Posterior cingulate gyrus (tissue), 11 donors: ENCODE measurements around the gene ARHGAP4.

Experiments
- DNase-seq, 10 donors: peaks; one replicate each; pipeline versions ENCODE4 v3.0.0 to v3.0.0-alpha.2; 2020 to 2021; ENCODE audit warnings: mixed read lengths in 3 of 10
- intact Hi-C: fragments of 100-400 bp; cut with DNase I; formaldehyde crosslinking; loops from one replicate; pipeline ENCODE4 v1.15.1; 2023

Gene ARHGAP4

DNA sequence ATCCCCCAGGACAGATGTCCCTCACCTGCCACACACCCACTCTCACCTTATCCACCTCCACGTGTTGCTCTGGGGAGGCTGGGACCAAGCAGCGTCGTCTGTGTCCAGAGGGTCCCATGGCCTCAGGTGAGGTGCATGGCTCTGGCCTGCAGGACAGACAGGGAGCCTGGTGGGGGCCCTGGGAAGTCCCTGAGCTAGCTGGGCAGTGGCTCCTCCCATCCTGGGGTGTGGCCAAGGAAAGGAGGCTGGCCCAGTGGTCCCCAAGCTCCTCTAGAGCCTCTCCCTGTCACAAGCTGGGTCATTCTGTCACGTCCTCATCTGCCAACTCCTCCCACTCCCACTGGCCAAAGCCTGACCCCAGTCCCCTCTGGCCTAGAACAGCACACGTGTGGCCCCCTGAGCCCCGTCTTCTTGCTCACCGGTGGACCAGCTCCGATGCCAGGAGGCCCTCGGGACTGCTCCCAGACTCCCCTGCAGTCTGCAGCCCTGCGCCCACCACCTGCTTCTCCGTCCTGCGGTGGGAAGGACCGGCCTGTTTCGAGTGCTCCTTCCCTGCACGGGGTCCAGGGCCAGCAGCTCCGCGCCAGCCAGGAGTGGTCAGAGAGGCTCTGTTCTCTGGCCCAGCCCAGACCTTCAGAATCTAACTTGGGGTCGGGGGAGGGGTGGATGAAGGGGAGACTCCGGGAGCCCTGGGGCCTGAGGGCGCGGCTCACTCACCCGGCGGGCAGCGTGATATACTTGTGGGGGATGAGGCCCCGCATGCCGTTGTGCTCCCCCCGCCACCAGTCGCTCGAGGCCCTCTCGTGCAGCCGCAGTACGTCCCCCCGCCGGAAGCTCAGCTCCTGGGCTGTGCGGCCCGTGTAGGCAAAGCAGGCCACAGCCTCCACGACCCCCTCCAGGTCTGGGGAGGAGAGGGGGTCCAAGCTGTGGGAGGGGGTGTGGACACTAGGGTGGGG, 16.8 kb downstream of the ARHGAP4 start:
- intact Hi-C loops = no loop called here
- DNase-seq = peak in 1 of 10 donors; percentile 16

DNA sequence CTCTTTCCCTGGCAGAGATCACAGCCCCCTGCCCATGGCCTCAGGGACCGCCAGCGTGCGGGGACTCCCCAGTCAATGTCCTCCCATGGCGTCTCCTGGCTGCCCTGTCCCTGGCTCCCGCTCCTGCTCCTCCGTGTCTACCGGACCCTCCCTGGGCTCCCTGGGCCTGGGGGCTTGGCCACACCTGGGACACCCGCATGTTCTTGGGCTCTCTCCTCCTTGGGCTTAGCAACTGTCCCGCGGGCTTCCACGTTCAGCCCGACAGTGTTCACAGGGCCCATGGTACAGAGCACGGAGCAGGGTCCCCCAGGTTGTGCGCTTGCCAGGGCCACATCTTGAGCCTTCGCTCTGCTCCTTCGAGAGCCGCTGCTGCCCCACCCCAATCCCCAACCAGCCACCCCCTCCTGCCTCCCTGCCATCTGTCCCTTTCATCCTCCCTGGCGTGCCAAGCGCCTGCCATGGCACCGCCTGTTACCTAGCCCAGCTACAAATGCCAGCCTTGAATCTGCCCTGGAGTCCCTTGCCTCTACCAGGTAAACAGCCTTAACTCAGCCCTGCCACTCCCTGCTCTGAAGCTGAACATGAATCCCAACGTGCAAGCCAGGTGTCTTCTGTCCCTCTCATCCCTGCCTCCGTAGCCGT, 17.7 kb downstream of the ARHGAP4 start:
- peak in 2 of 10 donors; percentile 9 to 61 for DNase-seq
- intact Hi-C loops = no loop called here

DNA sequence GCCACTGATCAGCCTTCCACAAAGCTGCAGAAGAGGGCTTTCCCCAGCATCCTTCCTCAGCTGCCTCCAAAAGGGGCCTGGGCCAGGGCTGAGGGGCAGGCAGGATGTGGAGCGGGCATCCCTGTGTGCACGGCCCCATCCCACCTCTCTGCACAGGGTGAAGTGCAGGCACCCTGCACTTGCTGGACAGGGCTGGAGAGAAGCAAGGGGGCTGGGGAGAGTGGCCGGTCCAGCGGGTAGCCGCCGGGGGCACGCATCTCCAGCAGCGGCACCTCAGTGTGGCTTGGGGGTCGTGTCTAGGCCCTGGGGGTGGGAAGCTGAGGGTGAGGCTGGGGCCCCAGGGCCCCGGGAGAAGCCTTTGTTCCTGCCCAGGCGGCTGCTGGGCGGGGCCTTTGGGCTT, 18.6 kb downstream of the ARHGAP4 start:
- peak in 1 of 10 donors; percentile 72 for DNase-seq

DNA sequence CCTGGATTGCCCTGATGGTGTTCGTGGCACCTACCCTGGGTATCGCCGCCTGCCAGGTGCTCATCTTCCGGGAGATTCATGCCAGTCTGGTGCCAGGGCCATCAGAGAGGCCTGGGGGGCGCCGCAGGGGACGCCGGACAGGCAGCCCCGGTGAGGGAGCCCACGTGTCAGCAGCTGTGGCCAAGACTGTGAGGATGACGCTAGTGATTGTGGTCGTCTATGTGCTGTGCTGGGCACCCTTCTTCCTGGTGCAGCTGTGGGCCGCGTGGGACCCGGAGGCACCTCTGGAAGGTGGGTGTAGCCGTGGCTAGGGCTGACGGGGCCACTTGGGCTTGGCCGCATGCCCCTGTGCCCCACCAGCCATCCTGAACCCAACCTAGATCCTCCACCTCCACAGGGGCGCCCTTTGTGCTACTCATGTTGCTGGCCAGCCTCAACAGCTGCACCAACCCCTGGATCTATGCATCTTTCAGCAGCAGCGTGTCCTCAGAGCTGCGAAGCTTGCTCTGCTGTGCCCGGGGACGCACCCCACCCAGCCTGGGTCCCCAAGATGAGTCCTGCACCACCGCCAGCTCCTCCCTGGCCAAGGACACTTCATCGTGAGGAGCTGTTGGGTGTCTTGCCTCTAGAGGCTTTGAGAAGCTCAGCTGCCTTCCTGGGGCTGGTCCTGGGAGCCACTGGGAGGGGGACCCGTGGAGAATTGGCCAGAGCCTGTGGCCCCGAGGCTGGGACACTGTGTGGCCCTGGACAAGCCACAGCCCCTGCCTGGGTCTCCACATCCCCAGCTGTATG, 19.7 kb downstream of the ARHGAP4 start:
- intact Hi-C loops = no loop called here

More for the DNA sequence above, 18.6 kb downstream of the ARHGAP4 start:
- intact Hi-C loops = no loop called here

DNA sequence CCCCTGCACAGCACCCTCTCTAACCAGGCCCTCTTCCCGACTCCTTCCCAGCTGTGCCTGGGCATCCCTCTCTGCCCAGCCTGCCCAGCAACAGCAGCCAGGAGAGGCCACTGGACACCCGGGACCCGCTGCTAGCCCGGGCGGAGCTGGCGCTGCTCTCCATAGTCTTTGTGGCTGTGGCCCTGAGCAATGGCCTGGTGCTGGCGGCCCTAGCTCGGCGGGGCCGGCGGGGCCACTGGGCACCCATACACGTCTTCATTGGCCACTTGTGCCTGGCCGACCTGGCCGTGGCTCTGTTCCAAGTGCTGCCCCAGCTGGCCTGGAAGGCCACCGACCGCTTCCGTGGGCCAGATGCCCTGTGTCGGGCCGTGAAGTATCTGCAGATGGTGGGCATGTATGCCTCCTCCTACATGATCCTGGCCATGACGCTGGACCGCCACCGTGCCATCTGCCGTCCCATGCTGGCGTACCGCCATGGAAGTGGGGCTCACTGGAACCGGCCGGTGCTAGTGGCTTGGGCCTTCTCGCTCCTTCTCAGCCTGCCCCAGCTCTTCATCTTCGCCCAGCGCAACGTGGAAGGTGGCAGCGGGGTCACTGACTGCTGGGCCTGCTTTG, 20.5 kb downstream of the ARHGAP4 start:
- intact Hi-C loops = no loop called here
- DNase-seq = peak in 2 of 10 donors; percentile 25 to 65

More for the DNA sequence above, 19.7 kb downstream of the ARHGAP4 start:
- DNase-seq = peak in 1 of 10 donors; percentile 32

DNA sequence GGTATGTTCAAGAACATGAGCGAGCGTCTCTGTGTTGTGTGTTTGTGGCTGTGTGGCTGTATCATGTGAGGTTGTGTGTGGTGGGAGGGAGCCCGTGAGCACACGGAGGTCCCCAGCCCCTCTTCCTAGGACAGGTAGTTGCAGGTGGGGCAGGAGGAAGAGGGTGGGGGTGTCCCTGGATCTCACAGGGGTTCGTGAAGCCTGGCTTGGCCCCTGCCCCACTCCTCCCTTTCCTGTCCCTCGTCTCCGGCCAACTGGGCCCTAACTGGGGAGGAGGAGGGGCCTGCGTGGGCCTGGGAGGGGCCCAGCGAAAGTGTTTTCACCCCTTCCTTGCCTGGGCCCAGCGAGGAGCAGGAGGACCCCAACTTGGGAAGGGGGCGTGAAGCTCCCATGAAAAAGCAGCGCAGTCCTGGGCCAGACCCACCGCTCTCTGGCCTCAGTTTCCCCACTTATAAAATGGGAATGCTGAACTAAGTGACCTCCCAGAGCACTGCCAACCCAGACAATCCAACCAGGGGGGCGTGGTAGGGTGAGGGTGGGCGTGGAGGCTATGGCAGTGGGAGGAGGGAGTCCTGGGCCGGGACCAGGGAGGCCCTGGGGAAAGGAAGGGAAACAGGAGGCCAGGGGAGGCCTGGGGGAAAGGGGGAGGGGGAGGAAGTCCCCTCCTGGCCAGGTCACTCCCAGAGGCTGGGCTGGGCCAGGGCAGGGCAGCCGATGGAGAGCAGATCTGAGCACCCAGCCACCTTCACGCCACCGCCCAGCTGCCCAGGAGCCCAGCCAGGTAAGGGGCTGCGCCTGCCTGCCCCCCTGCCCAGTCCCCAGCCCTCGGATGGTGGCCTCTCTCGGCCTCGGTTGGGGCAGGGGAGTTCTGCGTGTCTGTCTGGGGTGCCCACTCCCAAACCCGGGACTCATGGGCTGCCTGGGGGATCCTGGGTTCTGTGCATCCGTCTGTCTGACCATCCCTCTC, 21.8 kb downstream of the ARHGAP4 start, which contains the start of gene AVPR2:
AVPR2 (plus strand) TSS at position 683 of the 967 bp plus-strand sequence. CDS start 473 bp downstream, outside the sequence.
- intact Hi-C loops = no loop called here
- peak in 1 of 10 donors; percentile 48 for DNase-seq

DNA sequence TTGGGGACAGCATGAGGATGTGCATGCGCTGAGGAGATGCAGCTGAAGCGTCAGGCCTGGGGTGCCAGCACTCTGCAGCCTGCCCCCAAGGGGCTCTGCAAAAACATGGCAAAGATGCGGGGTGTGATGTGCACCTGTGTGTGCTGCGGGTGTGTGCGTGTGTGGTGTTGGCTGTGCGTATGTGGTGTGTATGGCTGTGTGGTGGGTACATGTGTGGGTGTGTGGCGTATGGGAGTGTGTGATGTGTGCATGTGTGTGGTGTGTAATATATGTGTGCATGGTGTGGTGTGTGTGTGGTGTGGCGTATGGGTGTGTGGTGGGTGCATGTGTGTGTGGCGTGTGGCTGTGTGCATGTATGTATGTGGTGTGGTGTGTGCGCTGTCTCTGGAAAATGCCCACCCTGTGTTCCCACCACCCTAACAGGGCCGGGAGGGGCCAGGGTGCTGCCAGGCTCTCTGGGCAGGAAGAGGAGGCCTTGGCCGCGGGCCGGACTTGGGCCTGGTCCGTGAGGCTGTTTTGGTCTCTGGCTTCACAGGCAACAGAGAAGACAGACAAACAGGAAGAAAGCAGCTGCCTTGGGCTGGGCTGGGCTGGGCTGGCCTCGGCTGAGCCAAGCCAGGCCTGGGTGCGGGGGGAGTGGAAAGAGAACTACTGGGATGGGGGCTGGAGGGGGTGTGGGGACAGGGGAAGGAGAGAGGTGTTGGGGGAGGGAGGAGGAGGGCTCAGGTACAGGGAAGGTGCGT, 22.7 kb downstream of the ARHGAP4 start:
- intact Hi-C loops = no loop called here
- DNase-seq = peak in 1 of 10 donors; percentile 57

DNA sequence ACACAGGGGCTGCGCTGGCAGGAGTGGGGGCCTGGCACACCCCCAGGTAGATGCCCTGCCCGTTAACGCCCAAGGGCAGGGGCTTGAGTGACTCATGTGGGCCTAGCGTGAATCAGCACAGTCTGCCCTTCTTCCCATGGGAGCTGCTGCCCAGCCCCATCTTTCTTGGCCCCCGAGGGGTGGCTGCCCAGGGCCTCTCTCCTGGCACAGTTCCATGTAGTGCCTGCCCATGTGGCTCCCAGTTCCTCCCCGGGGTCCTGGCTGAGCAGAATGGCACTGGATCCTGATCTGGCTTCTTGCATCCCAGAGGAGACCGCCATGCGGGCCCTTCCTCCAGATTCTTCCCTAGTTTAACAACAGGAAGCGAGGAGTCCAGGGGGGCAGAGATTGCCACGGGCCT, 23.7 kb downstream of the ARHGAP4 start:
- intact Hi-C loops = no loop called here
- peak in 1 of 10 donors; percentile 33 for DNase-seq

DNA sequence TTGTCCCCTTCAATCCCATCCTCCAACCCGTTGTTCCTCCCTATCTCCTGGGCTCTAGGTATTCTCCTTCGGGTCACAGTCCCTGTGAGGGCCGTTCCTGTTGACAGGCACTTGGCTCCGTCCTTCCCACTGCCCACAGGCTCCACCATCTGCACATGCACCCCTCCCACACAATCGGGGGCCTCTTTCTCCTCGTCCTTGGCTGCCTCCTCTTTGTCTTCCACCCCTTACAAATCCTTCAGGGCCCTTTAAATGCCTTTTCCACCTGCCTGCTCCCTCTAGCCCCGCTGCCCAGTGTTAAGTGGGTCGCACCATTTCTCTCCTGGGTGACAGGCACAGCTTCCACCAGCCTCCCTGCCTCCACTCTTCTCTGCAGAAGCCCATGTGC, 24.3 kb downstream of the ARHGAP4 start:
- intact Hi-C loops = no loop called here

DNA sequence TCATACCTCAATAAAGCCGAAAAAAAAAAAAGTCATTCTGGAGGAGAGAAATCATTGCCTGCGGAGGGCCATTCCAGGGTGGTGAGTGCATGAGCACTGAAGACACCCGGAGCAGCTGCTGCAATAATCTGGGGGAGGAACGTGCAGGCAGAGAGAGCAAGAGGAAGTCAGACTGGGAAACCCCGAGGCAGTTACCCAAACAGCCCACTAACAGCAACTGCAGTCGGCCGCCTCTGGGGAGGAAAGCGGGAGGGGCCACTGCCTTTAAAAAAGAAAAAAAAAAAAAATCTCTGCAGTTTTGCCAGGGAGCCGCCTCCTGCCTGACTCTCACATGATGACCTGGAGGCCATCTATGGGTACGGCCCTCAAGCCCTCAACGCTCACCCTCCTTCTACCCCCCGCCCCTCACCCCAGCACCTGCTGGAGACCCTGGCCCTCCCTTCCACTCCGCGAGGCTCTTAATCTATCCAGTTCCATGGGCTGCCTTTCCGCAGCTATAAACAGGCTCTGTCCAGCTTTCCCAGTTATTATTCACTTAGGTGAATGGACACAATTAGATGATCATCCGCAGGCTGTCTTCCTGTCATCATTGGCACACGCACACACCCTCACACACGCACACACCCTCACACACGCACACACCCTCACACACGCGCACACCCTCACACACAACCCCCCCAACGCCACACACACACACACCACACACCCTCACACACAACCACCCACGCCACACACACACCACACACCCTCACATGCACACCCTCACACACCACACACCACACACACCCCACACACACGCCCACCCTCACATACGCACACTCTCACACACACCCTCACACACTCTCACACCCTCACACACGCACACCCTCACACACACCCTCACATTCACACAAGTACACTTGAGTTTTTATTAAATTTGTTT, 25.0 kb downstream of the ARHGAP4 start:
- intact Hi-C loops = no loop called here
- DNase-seq = peak in 2 of 10 donors; percentile 62 to 83

More for the DNA sequence above, 24.3 kb downstream of the ARHGAP4 start:
- peak in 1 of 10 donors; percentile 39 for DNase-seq

DNA sequence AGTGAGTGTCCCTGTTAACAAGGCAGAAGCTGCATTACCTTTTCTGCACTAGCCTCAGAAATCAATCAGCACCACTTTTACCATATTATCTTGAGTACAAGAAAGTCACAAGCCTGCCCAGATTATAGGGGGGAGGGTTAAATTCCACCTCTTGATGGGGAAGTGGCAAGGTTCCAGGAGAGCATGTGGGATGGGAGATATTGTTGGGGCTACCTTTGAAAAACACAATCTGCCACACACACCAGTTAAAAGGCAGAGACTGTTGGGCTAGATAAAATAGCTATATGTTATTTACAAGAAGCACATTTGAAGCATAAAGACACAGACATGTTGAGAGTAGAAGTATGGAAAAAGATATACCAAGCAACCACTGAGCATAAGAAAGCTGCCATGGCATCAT, 28.2 kb downstream of the ARHGAP4 start:
- DNase-seq = no peak
- intact Hi-C loops = no loop called here

DNA sequence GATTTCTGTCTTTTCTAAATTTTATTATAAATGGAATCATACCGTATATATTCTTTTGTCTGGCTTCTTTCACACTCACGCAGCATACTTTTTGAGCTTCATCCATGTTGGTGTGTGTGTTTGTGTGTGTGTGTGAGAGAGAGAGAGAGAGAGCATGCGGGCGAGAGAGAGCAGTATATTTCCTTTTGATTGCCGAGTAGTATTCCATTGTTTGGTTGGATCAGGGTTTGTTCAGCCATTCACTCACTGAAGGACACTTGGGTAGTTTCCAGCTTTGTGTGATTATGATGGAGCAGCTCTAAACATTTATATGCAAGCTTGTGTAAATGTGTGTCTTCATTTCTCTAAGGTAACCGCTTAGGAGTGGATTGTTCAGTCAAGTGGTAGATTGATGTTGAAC, 36.9 kb downstream of the ARHGAP4 start:
- intact Hi-C loops = loop anchor here (10.0 kb wide), 1 partner anchor 64 kb away; no protein-coding TSS in a partner anchor
- no peak for DNase-seq

DNA sequence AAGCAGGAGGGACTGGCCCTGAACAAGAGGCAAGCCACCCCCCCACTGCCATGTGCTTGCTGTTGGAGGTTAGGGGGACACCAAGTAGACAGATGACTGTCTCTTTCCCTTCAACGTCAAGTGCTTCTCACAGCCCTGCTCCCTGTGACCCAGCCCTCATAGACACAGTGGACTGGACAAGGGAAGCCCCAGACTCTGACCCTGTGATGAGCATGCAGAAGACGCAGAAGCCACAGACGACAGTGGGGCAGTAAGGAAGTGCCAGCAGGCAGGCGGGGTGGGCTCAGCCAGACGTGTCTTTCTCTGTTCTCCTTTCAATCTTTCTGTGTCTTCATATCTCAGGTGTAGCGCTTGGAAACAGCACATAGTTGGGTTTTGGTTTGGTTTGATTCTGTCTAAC, 37.7 kb downstream of the ARHGAP4 start:
- intact Hi-C loops = loop anchor here (10.0 kb wide), 1 partner anchor 64 kb away; no protein-coding TSS in a partner anchor
- DNase-seq = peak in 3 of 10 donors; percentile 11 to 38 (median 16)

DNA sequence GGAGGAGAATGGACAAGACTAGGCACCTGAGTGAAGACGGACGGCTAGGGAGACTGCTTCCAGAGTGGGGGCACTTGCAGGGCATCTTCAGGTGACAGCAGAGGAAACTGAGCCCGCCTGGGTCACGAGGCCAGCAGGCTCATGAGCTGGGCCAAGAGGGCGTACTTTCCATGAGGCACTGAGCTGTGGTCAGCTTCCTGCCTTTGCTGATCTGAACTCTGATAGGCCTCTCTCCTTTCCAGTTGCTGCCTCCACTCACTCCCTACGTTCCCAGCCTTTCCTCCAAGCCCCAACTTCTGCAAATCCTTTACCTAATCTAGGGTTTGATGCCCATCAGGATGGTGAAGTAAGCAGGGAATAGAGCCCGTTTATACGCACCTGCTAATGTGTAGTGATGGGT, 38.7 kb downstream of the ARHGAP4 start:
- DNase-seq = peak in 3 of 10 donors; percentile 9 to 40 (median 37)
- intact Hi-C loops = loop anchor here (10.0 kb wide), 1 partner anchor 63 kb away; no protein-coding TSS in a partner anchor

DNA sequence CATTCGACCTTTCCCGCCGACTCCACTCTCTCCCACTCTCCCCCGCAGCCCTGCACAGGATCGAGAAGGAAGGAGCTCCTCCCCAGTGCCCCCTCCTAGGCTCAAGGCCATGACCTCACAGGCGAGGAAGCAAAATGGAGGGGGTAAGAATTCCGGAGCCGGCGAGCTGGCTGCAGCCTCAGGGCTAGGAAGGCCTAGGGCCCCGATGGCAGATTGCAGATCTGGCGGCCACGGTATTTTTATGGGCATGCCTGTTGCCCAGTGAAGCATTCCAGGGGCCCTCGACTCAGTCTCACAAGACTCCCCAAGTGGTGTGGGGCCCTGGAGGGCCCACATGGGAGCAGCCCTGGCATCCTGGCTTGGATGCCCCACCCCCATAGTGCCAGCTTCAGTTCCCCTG, 39.1 kb downstream of the ARHGAP4 start:
- peak in 2 of 10 donors; percentile 12 to 54 for DNase-seq
- intact Hi-C loops = loop anchor here (10.0 kb wide), 1 partner anchor 62 kb away; no protein-coding TSS in a partner anchor
